Right lobe of liver (tissue), 6 donors: Measurements from ENCODE around the gene SERPINI1. TPM values are rescaled to one million over a fixed set of nuclear protein-coding genes. Genes with fewer than 3 reads are reported as not detected.

Experiments used
- ATAC-seq, 4 donors: fragments of 200-7000 bp; cut with Tn5 transposase; one replicate each; pipeline ENCODE4 v1.9.1; 2020; ENCODE audit warnings: mild to moderate bottlenecking in 4 of 4, moderate library complexity in 4 of 4
- DNase-seq, 3 donors: peaks; one replicate each; pipeline ENCODE4 v3.0.0-alpha.2; 2020
- H3K27ac ChIP-seq, 3 donors: fragments of 200-600 bp; one replicate each; pipeline ENCODE4 v1.8.0; 2022
- H3K27me3 ChIP-seq, 2 donors: fragments of 200-600 bp; one replicate each; pipeline ENCODE4 v1.8.0; 2022
- H3K36me3 ChIP-seq, 4 donors: fragments of 200-600 bp; sonication (generic) in 1 of 4; one replicate each; pipeline versions ENCODE4 v1.5.1 to v1.8.0; 2017 to 2022; ENCODE audit warnings: control low read depth in 1 of 4
- H3K4me1 ChIP-seq, 4 donors: fragments of 200-600 bp; sonication (generic) in 1 of 4; one replicate each; pipeline versions ENCODE4 v1.5.1 to v1.8.0; 2017 to 2022; ENCODE audit warnings: control low read depth in 1 of 4
- H3K4me3 ChIP-seq, 3 donors: fragments of 200-600 bp; one replicate each; pipeline ENCODE4 v1.8.0; 2022
- H3K9me3 ChIP-seq, 4 donors: fragments of 200-600 bp; sonication (generic) in 1 of 4; one replicate each; pipeline versions ENCODE4 v1.5.1 to v1.8.0; 2017 to 2022; ENCODE audit warnings: control low read depth in 1 of 4
- POLR2A ChIP-seq: fragments of 450-650 bp; IDR thresholded peaks from one replicate; pipeline ENCODE4 v1.6.1; 2017; ENCODE audit warnings: antibody characterized with exemption, mild to moderate bottlenecking
- WGBS: methylation state at CpG from one replicate; pipeline ENCODE4 v1.1.6; 2018; ENCODE audit warnings: low coverage, low lambda C conversion rate; ENCODE audit not compliant: insufficient coverage; ENCODE audit errors: missing lambda C conversion rate; 5-methylcytosine and 5-hydroxymethylcytosine counted together
- intact Hi-C, 2 donors: fragments of 100-400 bp; cut with DNase I; formaldehyde crosslinking; loops; one replicate each; pipeline versions ENCODE4 v1.11.2 to v1.14.1; 2022
- total RNA-seq, 6 experiments: library from RNA; depleted of rRNA in 2 of 6; stranded (reverse); fragments of >200 nt in 2 of 6; fragmentation: NEBNext Ultra II Directional in 3 of 6; extraction: Animal tissue kit (Norgen Biotek cat#: 25700) in 3 of 6; gene quantifications; one replicate each; pipeline versions ENCODE4 v1.1.0 to v1.2.4, GENCODE V29; 2016 to 2023
- TF ChIP-seq, protein P1 (sequence below), 4 donors: fragments of 200-600 bp in 3 of 4; fragments of 450-650 bp in 1 of 4; IDR thresholded peaks; one replicate each; pipeline versions ENCODE4 v1.5.1 to v1.8.0; 2016 to 2022; ENCODE audit warnings: antibody characterized with exemption in 4 of 4, mild to moderate bottlenecking in 2 of 4
- donor health status: DM: no; HTN: yes; CAD: no.
- donor health status: DM: no; HTN: no; CAD: no.
- donor health status: DM: no; HTN: no; CAD: no.
- donor health status: DM: no; HTN: yes; CAD: no.
- donor health status: DM: no; HTN: yes; CAD: no.

Gene SERPINI1
- total RNA-seq, 6 experiments from 2014 or later, result 0.40 to 3.0 (median 0.62) TPM

DNA sequence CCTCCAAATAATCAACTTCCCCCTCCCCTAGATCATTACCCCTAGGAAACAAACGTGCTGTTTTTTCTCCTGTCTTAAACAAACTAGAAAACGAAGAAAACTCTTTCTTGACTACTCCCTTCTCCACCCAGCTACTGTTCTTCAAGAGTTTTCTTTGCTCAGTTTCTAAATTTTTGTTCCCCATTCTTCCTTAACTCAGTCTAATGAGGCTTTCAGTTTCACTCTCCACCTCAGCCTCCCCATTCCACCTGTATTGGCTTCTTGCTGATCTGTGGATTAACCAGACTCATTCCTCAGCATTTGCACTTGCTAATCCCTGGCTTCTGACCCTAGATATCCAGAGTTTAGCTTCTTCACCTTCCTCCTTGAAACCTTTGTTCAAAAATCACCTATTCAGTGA lies 26.8 kb downstream of the SERPINI1 start:
- Histone ChIP-seq H3K27ac (no peak overlapping the region), H3K9me3 (no peaks in the 10 kb centered on the region), H3K36me3 (no peaks in the 10 kb centered on the region), H3K4me1 (no peaks in the 10 kb centered on the region), H3K27me3 (no peaks in the 10 kb centered on the region), H3K4me3 (no peak overlapping the region)
- TF ChIP-seq, protein P1, sequence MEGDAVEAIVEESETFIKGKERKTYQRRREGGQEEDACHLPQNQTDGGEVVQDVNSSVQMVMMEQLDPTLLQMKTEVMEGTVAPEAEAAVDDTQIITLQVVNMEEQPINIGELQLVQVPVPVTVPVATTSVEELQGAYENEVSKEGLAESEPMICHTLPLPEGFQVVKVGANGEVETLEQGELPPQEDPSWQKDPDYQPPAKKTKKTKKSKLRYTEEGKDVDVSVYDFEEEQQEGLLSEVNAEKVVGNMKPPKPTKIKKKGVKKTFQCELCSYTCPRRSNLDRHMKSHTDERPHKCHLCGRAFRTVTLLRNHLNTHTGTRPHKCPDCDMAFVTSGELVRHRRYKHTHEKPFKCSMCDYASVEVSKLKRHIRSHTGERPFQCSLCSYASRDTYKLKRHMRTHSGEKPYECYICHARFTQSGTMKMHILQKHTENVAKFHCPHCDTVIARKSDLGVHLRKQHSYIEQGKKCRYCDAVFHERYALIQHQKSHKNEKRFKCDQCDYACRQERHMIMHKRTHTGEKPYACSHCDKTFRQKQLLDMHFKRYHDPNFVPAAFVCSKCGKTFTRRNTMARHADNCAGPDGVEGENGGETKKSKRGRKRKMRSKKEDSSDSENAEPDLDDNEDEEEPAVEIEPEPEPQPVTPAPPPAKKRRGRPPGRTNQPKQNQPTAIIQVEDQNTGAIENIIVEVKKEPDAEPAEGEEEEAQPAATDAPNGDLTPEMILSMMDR (IDR thresholded peaks at IDR 0.05), result no peak
- no peak for TF ChIP-seq POLR2A
- ATAC-seq (no peak), DNase-seq (no peak)
- intact Hi-C loops, result no loop called here
- WGBS, result 37% methylated on average over 2 of the region's 2 CpGs

DNA sequence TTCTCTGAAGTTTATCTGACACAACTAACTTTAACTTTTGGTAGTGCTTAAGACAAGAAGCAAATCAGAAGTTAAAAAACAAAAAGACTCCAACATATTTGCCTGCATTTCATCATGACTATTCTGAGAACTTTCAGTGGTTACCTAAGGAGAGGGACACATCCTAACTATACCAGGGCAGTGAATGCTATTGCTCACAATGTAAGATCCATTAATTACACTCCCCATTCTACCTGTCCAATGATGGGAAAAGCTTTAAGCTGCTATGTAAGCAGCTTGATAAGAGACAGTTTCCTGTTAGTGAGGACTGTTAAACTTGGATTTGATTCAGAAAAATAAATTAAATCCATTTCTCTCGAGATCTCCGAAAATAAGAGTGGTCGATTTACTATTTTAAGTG lies 37.5 kb downstream of the SERPINI1 start:
- Histone ChIP-seq H3K4me1 (no peaks in the 10 kb centered on the region), H3K27ac (no peak overlapping the region), H3K36me3 (no peaks in the 10 kb centered on the region), H3K27me3 (no peaks in the 10 kb centered on the region), H3K4me3 (no peak overlapping the region), H3K9me3 (no peaks in the 10 kb centered on the region)
- 78% methylated on average over 3 of the region's 3 CpGs for WGBS
- DNase-seq (no peak), ATAC-seq (no peak)
- TF ChIP-seq, protein P1 (IDR thresholded peaks at IDR 0.05), result no peak
- TF ChIP-seq POLR2A, result no peak
- intact Hi-C loops, result no loop called here

DNA sequence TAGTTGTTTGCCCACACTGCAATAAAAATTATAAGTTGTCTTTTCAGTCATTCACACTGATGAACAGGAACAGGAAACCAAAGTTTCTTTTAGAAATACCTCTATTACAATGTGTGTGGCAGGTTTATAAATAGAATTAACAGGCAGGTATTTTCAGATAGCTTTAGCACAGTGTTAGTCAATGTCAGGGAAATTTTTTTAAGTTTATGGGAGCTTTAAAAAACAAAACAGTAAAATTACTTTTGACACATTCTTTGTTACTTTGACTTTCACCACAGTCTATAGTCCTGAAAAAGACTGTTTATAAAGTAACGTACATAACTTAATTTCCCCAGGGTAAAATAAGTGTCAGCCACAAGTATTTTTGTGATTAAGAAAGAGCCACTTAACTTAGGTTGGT lies 38.1 kb downstream of the SERPINI1 start:
- TF ChIP-seq, protein P1 (IDR thresholded peaks at IDR 0.05), result no peak
- TF ChIP-seq POLR2A, result no peak
- no peaks in the 10 kb centered on the region for H3K36me3 ChIP-seq
- no peak overlapping the region for H3K4me3 ChIP-seq
- DNase-seq (no peak), ATAC-seq (no peak)
- no peak overlapping the region for H3K27ac ChIP-seq
- WGBS, result 58% methylated on average over 1 of the region's 1 CpG
- H3K4me1 ChIP-seq, result no peaks in the 10 kb centered on the region
- no peaks in the 10 kb centered on the region for H3K27me3 ChIP-seq
- intact Hi-C loops, result no loop called here
- no peaks in the 10 kb centered on the region for H3K9me3 ChIP-seq

DNA sequence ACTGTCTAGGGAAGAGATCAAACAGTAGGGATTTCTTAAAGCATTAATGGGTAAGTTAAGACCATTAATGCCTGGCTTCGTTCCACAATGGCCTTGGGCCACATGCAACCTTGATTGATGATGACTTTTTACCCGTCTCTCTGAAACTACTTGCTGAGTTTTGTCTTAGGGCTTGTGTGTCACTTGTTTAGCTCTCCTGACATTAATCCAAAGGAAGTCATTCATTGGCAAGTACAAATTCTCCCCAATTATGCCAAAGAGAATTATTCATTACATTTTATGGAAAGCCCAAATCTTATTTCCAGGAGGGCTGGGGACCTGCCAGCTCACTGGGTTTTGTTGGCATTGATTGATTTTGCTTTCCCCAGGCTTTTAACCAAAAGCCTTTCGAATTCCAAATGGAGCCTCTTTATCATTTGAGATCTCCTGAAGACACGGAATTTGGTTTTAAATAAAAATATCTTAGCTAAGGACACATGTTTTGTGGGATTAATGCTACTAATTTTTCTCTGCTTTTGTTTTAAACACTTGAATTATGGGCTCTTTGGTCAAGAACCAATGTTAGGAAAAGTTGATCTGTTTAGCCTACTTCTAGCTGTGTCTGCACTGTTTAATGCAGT lies 40.7 kb downstream of the SERPINI1 start:
- intact Hi-C loops, result no loop called here
- ATAC-seq, result no peak
- no peak overlapping the region for H3K4me3 ChIP-seq
- H3K36me3 ChIP-seq, result no peaks in the 10 kb centered on the region
- H3K27ac ChIP-seq, result no peak overlapping the region
- no peaks in the 10 kb centered on the region for H3K4me1 ChIP-seq
- no peak for DNase-seq
- 50% methylated on average over 4 of the region's 4 CpGs for WGBS
- no peaks in the 10 kb centered on the region for H3K9me3 ChIP-seq
- H3K27me3 ChIP-seq, result no peaks in the 10 kb centered on the region
- TF ChIP-seq POLR2A, result no peak
- TF ChIP-seq, protein P1 (IDR thresholded peaks at IDR 0.05), result no peak

DNA sequence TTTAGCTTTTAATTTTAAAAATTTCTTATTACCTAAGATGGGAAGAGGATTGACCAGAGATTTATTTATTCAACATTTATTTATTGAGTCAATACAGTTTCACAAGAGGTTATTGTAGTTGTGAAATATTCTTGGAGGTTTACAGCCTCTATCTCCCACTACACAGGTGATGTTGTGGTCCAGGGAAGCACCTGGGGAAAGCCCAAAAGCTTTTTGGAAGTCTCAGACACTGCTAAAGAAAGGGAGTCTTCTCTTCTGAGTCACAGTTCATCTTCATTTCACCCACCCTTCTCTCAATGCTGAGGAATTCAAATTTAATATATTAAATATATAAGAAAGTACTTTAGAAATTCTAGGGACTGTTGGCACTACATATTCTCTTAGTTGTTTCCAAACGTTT lies 41.8 kb downstream of the SERPINI1 start:
- ATAC-seq (no peak), DNase-seq (no peak)
- H3K27ac ChIP-seq, result no peak overlapping the region
- 24% methylated on average over 1 of the region's 1 CpG for WGBS
- no peak for TF ChIP-seq POLR2A
- TF ChIP-seq, protein P1 (IDR thresholded peaks at IDR 0.05), result no peak
- intact Hi-C loops, result no loop called here
- no peaks in the 10 kb centered on the region for H3K27me3 ChIP-seq
- no peaks in the 10 kb centered on the region for H3K9me3 ChIP-seq
- no peaks in the 10 kb centered on the region for H3K4me1 ChIP-seq
- H3K4me3 ChIP-seq, result no peak overlapping the region
- H3K36me3 ChIP-seq, result no peaks in the 10 kb centered on the region
